DMS53 treated with DMSO at 0.1 percent for 48 hours (cell line): ENCODE data around the gene RHOC.
"Not testable (repeated sequence)": the region's sequence is repeated elsewhere in the genome, so short reads cannot be mapped to it uniquely, and the experiment has no call there.

Experiments used
- DNase-seq: peaks from one replicate; lab custom pipeline; 2025; ENCODE audit not compliant: unreplicated experiment; lab: John Stamatoyannopoulos, UW

The RHOC gene

GRCh38 chr1:112706505-112707220, at the start of gene RHOC:
Gene RHOC (minus strand): TSS chr1:112707127. CDS start chr1:112703799, 3,328 bp downstream.
- peak; percentile 32 for DNase-seq

GRCh38 chr1:112754116-112754628, 47.2 kb upstream of the RHOC start:
- no peak for DNase-seq

GRCh38 chr1:112748396-112748795, 41.5 kb upstream of the RHOC start:
- no peak for DNase-seq

- no peak for DNase-seq
Observed at GRCh38 chr1:112744009-112744578, 37.2 kb upstream of the RHOC start.

- DNase-seq, result no peak
Observed at GRCh38 chr1:112743174-112744008, 36.5 kb upstream of the RHOC start.

- no peak for DNase-seq
Observed at GRCh38 chr1:112737573-112737972, 30.6 kb upstream of the RHOC start.

- no peak for DNase-seq
Observed at GRCh38 chr1:112735752-112736151, 28.8 kb upstream of the RHOC start.

GRCh38 chr1:112731451-112731850, 24.5 kb upstream of the RHOC start:
- DNase-seq, result no peak

- DNase-seq, result no peak
Observed at GRCh38 chr1:112729909-112730308, 23.0 kb upstream of the RHOC start.

GRCh38 chr1:112729011-112729410, 22.1 kb upstream of the RHOC start:
- DNase-seq, result not testable (repeated sequence)

- DNase-seq, result not testable (repeated sequence)
Observed at GRCh38 chr1:112728306-112728971, 21.5 kb upstream of the RHOC start.

- no peak for DNase-seq
Observed at GRCh38 chr1:112727716-112728115, 20.8 kb upstream of the RHOC start.

- DNase-seq, result not testable (repeated sequence)
Observed at GRCh38 chr1:112724240-112724639, 17.3 kb upstream of the RHOC start.

- no peak for DNase-seq
Observed at GRCh38 chr1:112723511-112723839, 16.5 kb upstream of the RHOC start.

- no peak for DNase-seq
Observed at GRCh38 chr1:112722601-112723510, 15.9 kb upstream of the RHOC start.

- no peak for DNase-seq
Observed at GRCh38 chr1:112721966-112722524, 15.1 kb upstream of the RHOC start.

GRCh38 chr1:112721294-112721693, 14.4 kb upstream of the RHOC start:
- not testable (repeated sequence) for DNase-seq

GRCh38 chr1:112720800-112721199, 13.9 kb upstream of the RHOC start:
- no peak for DNase-seq

- no peak for DNase-seq
Observed at GRCh38 chr1:112719706-112720105, 12.8 kb upstream of the RHOC start.
